ENCODE measurements around the gene YIPF6. TPM values are rescaled to one million over a fixed set of nuclear protein-coding genes. Genes with fewer than 3 reads are reported as not detected.
A peak's percentile ranks its signal among the peaks of the same experiment; 100 is the strongest.

Gene YIPF6
- total and polyA plus RNA-seq, 9 of the 15 experiments (the other 6 are each of a cell fraction or from before 2014, with no cell fraction given): 7.7 to 44.2 (median 22.4) TPM

GRCh38 chrX:68498508-68499379 lies at the start of gene YIPF6 (continued):
- TF ChIP-seq, protein P1, sequence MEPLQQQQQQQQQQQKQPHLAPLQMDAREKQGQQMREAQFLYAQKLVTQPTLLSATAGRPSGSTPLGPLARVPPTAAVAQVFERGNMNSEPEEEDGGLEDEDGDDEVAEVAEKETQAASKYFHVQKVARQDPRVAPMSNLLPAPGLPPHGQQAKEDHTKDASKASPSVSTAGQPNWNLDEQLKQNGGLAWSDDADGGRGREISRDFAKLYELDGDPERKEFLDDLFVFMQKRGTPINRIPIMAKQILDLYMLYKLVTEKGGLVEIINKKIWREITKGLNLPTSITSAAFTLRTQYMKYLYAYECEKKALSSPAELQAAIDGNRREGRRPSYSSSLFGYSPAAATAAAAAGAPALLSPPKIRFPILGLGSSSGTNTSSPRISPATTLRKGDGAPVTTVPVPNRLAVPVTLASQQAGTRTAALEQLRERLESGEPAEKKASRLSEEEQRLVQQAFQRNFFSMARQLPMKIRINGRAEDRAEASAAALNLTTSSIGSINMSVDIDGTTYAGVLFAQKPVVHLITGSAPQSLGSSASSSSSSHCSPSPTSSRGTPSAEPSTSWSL (CRISPR knock-in tag; IDR thresholded peaks at IDR 0.05; ENCODE audit: borderline replicate concordance): no peak
- TF ChIP-seq ZZZ3 (IDR thresholded peaks at IDR 0.05) (no peak), CEBPG (CRISPR knock-in tag; IDR thresholded peaks at IDR 0.05) (no peak), CEBPG (tag; conservative IDR thresholded peaks at IDR 0.05 in 1 of 2, IDR thresholded peaks at IDR 0.05 in 1 of 2) (no peak), CCNT2 (IDR thresholded peaks at IDR 0.05; ENCODE audit: borderline replicate concordance, extremely low read depth, insufficient read length, low read depth, low read length) (peak; percentile 64), BRD4 (IDR thresholded peaks at IDR 0.05) (peak; percentile 87; the same call in 1 of the 2 replicates), HNRNPH1 (optimal IDR thresholded peaks at IDR 0.05; ENCODE audit: low read depth, low read length) (no peak), RBM34 (IDR thresholded peaks at IDR 0.05; ENCODE audit: borderline replicate concordance, insufficient read depth, low read length) (no peak), EZH2 (IDR thresholded peaks at IDR 0.05; ENCODE audit: borderline replicate concordance, low read depth, low read length) (no peak), YBX1 (IDR thresholded peaks at IDR 0.05) (no peak), ZNF561 (CRISPR knock-in tag; conservative IDR thresholded peaks at IDR 0.05) (no peak), CHD2 (IDR thresholded peaks at IDR 0.05; ENCODE audit: low read depth, low read length) (0 out of 2 replicates have a peak, but pooled peaks have one; percentile 26), TAF9B (IDR thresholded peaks at IDR 0.05; ENCODE audit: partially characterized antibody) (peak; percentile 93)
- TF ChIP-seq, protein P2, sequence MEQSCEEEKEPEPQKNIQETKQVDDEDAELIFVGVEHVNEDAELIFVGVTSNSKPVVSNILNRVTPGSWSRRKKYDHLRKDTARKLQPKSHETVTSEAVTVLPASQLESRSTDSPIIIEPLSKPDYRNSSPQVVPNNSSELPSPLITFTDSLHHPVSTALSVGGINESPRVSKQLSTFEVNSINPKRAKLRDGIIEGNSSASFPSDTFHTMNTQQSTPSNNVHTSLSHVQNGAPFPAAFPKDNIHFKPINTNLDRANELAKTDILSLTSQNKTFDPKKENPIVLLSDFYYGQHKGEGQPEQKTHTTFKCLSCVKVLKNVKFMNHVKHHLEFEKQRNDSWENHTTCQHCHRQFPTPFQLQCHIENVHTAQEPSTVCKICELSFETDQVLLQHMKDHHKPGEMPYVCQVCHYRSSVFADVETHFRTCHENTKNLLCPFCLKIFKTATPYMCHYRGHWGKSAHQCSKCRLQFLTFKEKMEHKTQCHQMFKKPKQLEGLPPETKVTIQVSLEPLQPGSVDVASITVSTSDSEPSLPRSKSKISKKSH (CRISPR knock-in tag; IDR thresholded peaks at IDR 0.05): no peak
- TF ChIP-seq, protein P3, sequence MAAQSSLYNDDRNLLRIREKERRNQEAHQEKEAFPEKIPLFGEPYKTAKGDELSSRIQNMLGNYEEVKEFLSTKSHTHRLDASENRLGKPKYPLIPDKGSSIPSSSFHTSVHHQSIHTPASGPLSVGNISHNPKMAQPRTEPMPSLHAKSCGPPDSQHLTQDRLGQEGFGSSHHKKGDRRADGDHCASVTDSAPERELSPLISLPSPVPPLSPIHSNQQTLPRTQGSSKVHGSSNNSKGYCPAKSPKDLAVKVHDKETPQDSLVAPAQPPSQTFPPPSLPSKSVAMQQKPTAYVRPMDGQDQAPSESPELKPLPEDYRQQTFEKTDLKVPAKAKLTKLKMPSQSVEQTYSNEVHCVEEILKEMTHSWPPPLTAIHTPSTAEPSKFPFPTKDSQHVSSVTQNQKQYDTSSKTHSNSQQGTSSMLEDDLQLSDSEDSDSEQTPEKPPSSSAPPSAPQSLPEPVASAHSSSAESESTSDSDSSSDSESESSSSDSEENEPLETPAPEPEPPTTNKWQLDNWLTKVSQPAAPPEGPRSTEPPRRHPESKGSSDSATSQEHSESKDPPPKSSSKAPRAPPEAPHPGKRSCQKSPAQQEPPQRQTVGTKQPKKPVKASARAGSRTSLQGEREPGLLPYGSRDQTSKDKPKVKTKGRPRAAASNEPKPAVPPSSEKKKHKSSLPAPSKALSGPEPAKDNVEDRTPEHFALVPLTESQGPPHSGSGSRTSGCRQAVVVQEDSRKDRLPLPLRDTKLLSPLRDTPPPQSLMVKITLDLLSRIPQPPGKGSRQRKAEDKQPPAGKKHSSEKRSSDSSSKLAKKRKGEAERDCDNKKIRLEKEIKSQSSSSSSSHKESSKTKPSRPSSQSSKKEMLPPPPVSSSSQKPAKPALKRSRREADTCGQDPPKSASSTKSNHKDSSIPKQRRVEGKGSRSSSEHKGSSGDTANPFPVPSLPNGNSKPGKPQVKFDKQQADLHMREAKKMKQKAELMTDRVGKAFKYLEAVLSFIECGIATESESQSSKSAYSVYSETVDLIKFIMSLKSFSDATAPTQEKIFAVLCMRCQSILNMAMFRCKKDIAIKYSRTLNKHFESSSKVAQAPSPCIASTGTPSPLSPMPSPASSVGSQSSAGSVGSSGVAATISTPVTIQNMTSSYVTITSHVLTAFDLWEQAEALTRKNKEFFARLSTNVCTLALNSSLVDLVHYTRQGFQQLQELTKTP (IDR thresholded peaks at IDR 0.05; ENCODE audit: low read depth in 1 of 2, partially characterized antibody in 2 of 2): no peak

Measured in K562 (cell line).